ENCODE data around the gene PTOV1.

GRCh38 chr19:49888510-49888824 lies 37.5 kb downstream of the PTOV1 start:
- TF ChIP-seq POLR2A (IDR thresholded peaks at IDR 0.05) (no peak), CTCF (IDR thresholded peaks at IDR 0.05) (no peak)

All from prostate gland (tissue), 2 donors.